ENCODE data around the gene NDUFAF4. TPM values are rescaled to one million over a fixed set of nuclear protein-coding genes. Genes with fewer than 3 reads are reported as not detected.

NDUFAF4 gene
- total and polyA plus RNA-seq, 2 of the 8 experiments (the other 6 are each of a cell fraction or from before 2014, with no cell fraction given) = 21.9 to 84.4 TPM

- Histone ChIP-seq H3K18ac (ENCODE audit: extremely low read depth, low read length) (no peak overlapping the region), H3K9me3 (ENCODE audit: insufficient read depth in 2 of 2, low read depth in 1 of 2, low read length in 1 of 2) (no peaks in the 10 kb centered on the region), H4K91ac (replicated peaks; ENCODE audit: insufficient read length, low read length) (no peak overlapping the region), H3K4ac (replicated peaks; ENCODE audit: insufficient read length, low read depth, low read length) (no peak overlapping the region), H4K5ac (ENCODE audit: insufficient read length, low read depth, low read length) (no peak overlapping the region), H3K23ac (ENCODE audit: insufficient read length) (no peak overlapping the region), H2AK5ac (ENCODE audit: low read depth, low read length) (no peak overlapping the region), H3K27ac (ENCODE audit: low read depth, low read length) (no peak overlapping the region), H3K79me1 (ENCODE audit: low read depth, low read length) (no peaks in the 10 kb centered on the region), H3K56ac (replicated peaks; ENCODE audit: insufficient read length, low read depth, low read length) (no peak overlapping the region), H3K27me3 (replicated peaks in 1 of 4; ENCODE audit: control insufficient read depth in 3 of 4, extremely low read depth in 1 of 4, insufficient read depth in 3 of 4, low read length in 3 of 4) (peaks cover 0 to 1% (median 0%) of the 10 kb centered on the region in 4 experiments; a peak in 1 of 7 replicates), H3K79me2 (ENCODE audit: control insufficient read depth in 1 of 2, insufficient read depth in 2 of 2, low read length in 2 of 2) (no peaks in the 10 kb centered on the region), H3K23me2 (ENCODE audit: low read depth, low read length) (no peaks in the 10 kb centered on the region; the same call in 1 of the 2 replicates), H2BK20ac (ENCODE audit: low read length) (no peak overlapping the region), H3K36me3 (ENCODE audit: control insufficient read depth in 2 of 4, insufficient read depth in 4 of 4, low read length in 3 of 4) (no peaks in the 10 kb centered on the region), H3K4me2 (ENCODE audit: insufficient read depth in 1 of 2, low read depth in 2 of 2, low read length in 2 of 2) (no peak overlapping the region), H3K4me3 (ENCODE audit: extremely low read depth in 1 of 4, insufficient read depth in 2 of 4, low read depth in 3 of 4, low read length in 4 of 4) (no peak overlapping the region), H2AFZ (ENCODE audit: low read length) (0 out of 2 replicates have a peak overlapping the region, but pooled peaks have one; percentile 24), H4K20me1 (replicated peaks in 1 of 2; ENCODE audit: control insufficient read depth in 1 of 2, insufficient read depth in 2 of 2, low read length in 2 of 2) (no peaks in the 10 kb centered on the region), H2BK5ac (ENCODE audit: low read depth, low read length) (no peak overlapping the region), H4K8ac (ENCODE audit: extremely low read depth, insufficient read depth, low read length) (no peak overlapping the region), H2BK120ac (replicated peaks; ENCODE audit: low read depth, low read length) (no peak overlapping the region), H3K4me1 (replicated peaks in 1 of 4; ENCODE audit: control insufficient read depth in 3 of 4, insufficient read depth in 4 of 4, low read length in 3 of 4) (peaks cover 0 to 3% (median 0%) of the 10 kb centered on the region in 4 experiments; a peak in 1 of 7 replicates), H3K9ac (replicated peaks in 1 of 4; ENCODE audit: extremely low read depth in 1 of 4, low read depth in 3 of 4, low read length in 3 of 4) (no peak overlapping the region), H3K14ac (ENCODE audit: insufficient read length) (no peak overlapping the region), H2BK12ac (ENCODE audit: low read depth, low read length) (no peak overlapping the region), H2BK15ac (ENCODE audit: low read length) (no peak overlapping the region)
- no peak for FAIRE-seq
- ChIA-PET POLR2A (ENCODE audit: partially characterized antibody) (interaction anchor here (0.6 kb wide), 1 partner anchor 729 kb away, joined by 4 read pairs; no protein-coding TSS in a partner anchor), CTCF (ENCODE audit: partially characterized antibody) (no interaction called here)
- 84% methylated on average over 9 of the region's 9 CpGs; no CpG with 5 or more reads in 1 of the 2 experiments for WGBS, 2 experiments (ENCODE audit: extremely low coverage in 1 of 2, insufficient coverage in 1 of 2, insufficient read length in 1 of 2, insufficient replicate concordance in 2 of 2, low coverage in 1 of 2, low lambda C conversion rate in 2 of 2, missing lambda C conversion rate in 1 of 2)
- DNase-seq (ENCODE audit: low read depth in 1 of 2, low spot score in 2 of 2) = no peak
- TF ChIP-seq TEAD4 (IDR thresholded peaks at IDR 0.05; ENCODE audit: low read depth, low read length) (no peak), KDM5A (IDR thresholded peaks at IDR 0.05; ENCODE audit: low read length) (no peak), PHF8 (conservative IDR thresholded peaks at IDR 0.05; ENCODE audit: low read depth, low read length) (no peak), RBBP5 (IDR thresholded peaks at IDR 0.05; ENCODE audit: borderline replicate concordance, low read depth, low read length) (no peak), SAP30 (IDR thresholded peaks at IDR 0.05; ENCODE audit: insufficient read depth, insufficient replicate concordance, low read length) (no peak), YY1 (IDR thresholded peaks at IDR 0.05; ENCODE audit: low read depth, low read length) (no peak), CHD2 (IDR thresholded peaks at IDR 0.05; ENCODE audit: low read length) (no peak), SIN3A (conservative IDR thresholded peaks at IDR 0.05 in 1 of 2, IDR thresholded peaks at IDR 0.05 in 1 of 2; ENCODE audit: low read depth in 1 of 2, low read length in 2 of 2) (no peak), RXRA (IDR thresholded peaks at IDR 0.05; ENCODE audit: insufficient read depth, low read depth, low read length) (no peak), FOSL1 (IDR thresholded peaks at IDR 0.05; ENCODE audit: insufficient read depth, low read depth, low read length) (no peak), POU5F1 (IDR thresholded peaks at IDR 0.05; ENCODE audit: low read depth, low read length) (no peak), SP1 (IDR thresholded peaks at IDR 0.05; ENCODE audit: low read depth, low read length) (no peak), SIX5 (IDR thresholded peaks at IDR 0.05; ENCODE audit: low read depth, low read length) (no peak), NRF1 (IDR thresholded peaks at IDR 0.05; ENCODE audit: low read depth, low read length) (no peak)
Measured at GRCh38 chr6:96943555-96944215, 46.0 kb upstream of the NDUFAF4 start.

All from H1 (cell line).